ENCODE measurements around the gene SLBP.

Gene SLBP

GRCh38 chr4:1748465-1748995 lies 36.4 kb upstream of the SLBP start:
- peak; percentile 87 for DNase-seq

- DNase-seq, result no peak
Measured at GRCh38 chr4:1747603-1747967, 35.5 kb upstream of the SLBP start.

GRCh38 chr4:1746919-1747602 lies 34.9 kb upstream of the SLBP start:
- DNase-seq, result no peak

- peak; percentile 89 for DNase-seq
Measured at GRCh38 chr4:1746265-1746691, 34.2 kb upstream of the SLBP start.

GRCh38 chr4:1745697-1746096 lies 33.6 kb upstream of the SLBP start:
- DNase-seq, result no peak

- no peak for DNase-seq
Measured at GRCh38 chr4:1745165-1745564, 33.0 kb upstream of the SLBP start.

GRCh38 chr4:1744552-1744951 lies 32.4 kb upstream of the SLBP start:
- DNase-seq, result no peak

- DNase-seq, result no peak
Measured at GRCh38 chr4:1743975-1744374, 31.9 kb upstream of the SLBP start.

GRCh38 chr4:1743551-1743950 lies 31.4 kb upstream of the SLBP start:
- DNase-seq, result no peak

- DNase-seq, result no peak
Measured at GRCh38 chr4:1741208-1741607, 29.1 kb upstream of the SLBP start.

- no peak for DNase-seq
Measured at GRCh38 chr4:1740021-1740545, 28.0 kb upstream of the SLBP start.

GRCh38 chr4:1739358-1739757 lies 27.2 kb upstream of the SLBP start:
- no peak for DNase-seq

- DNase-seq, result no peak
Measured at GRCh38 chr4:1738410-1738809, 26.3 kb upstream of the SLBP start.

GRCh38 chr4:1737666-1738065 lies 25.5 kb upstream of the SLBP start:
- DNase-seq, result no peak

GRCh38 chr4:1736812-1737211 lies 24.7 kb upstream of the SLBP start:
- DNase-seq, result no peak

- DNase-seq, result no peak
Measured at GRCh38 chr4:1735215-1735614, 23.1 kb upstream of the SLBP start.

GRCh38 chr4:1732911-1733310 lies 20.8 kb upstream of the SLBP start:
- no peak for DNase-seq

- no peak for DNase-seq
Measured at GRCh38 chr4:1731180-1731579, 19.1 kb upstream of the SLBP start.

GRCh38 chr4:1730532-1731135 lies 18.5 kb upstream of the SLBP start:
- DNase-seq, result no peak

- peak; percentile 19 for DNase-seq
Measured at GRCh38 chr4:1728061-1728980, 16.2 kb upstream of the SLBP start.

- DNase-seq, result peak; percentile 56
Measured at GRCh38 chr4:1727117-1728031, 15.3 kb upstream of the SLBP start.
